A673 (cell line): Measurements from ENCODE around the gene PALLD. TPM values are rescaled to one million over a fixed set of nuclear protein-coding genes. Genes with fewer than 3 reads are reported as not detected.

Experiments used
- BruUV-seq: library from RNA; stranded (reverse); fragments of 400-500 nt; replicated peaks from 2 replicates; lab custom pipeline; 2021; lab: Mats Ljungman, UMichigan
- CTCF ChIA-PET: fragments of 300-600 bp; sonication (Branson Sonifier 250); formaldehyde crosslinking; loops from one replicate; lab custom pipeline; 2022; ENCODE audit warnings: antibody characterized with exemption; lab: Charles Lee
- POLR2A ChIA-PET: fragments of 300-600 bp; sonication (Branson Sonifier 250); formaldehyde crosslinking; loops from one replicate; lab custom pipeline; 2022; ENCODE audit warnings: antibody characterized with exemption; ENCODE audit not compliant: low non-redundant PET; lab: Charles Lee
- DNase-seq: peaks from one replicate; pipeline ENCODE4 v3.0.0-alpha.2; 2015; ENCODE audit warnings: low spot score
- H3K27ac ChIP-seq: fragments of 200-600 bp; sonication (generic); 2 replicates; pipeline ENCODE4 v1.5.1; 2016; ENCODE audit warnings: mixed run types, low read depth, mild to moderate bottlenecking, mixed read lengths, antibody characterized with exemption, low read length; ENCODE audit not compliant: poor library complexity, severe bottlenecking
- H3K27me3 ChIP-seq: fragments of 200-600 bp; sonication (generic); replicated peaks from 2 replicates; pipeline ENCODE4 v1.6.1; 2017; ENCODE audit warnings: mixed run types, low read depth, mild to moderate bottlenecking, mixed read lengths, antibody characterized with exemption, low read length; ENCODE audit not compliant: insufficient read depth, poor library complexity
- H3K36me3 ChIP-seq: fragments of 200-600 bp; sonication (generic); 2 replicates; pipeline ENCODE4 v1.6.1; 2016; ENCODE audit warnings: mixed run types, mild to moderate bottlenecking, mixed read lengths, antibody characterized with exemption, low read length; ENCODE audit not compliant: insufficient read depth, poor library complexity, severe bottlenecking
- H3K4me1 ChIP-seq: fragments of 200-600 bp; sonication (generic); 2 replicates; pipeline ENCODE4 v1.6.1; 2017; ENCODE audit warnings: mixed run types, mild to moderate bottlenecking, mixed read lengths, antibody characterized with exemption, low read length; ENCODE audit not compliant: insufficient read depth, poor library complexity, severe bottlenecking
- H3K4me3 ChIP-seq: fragments of 200-600 bp; sonication (generic); 2 replicates; pipeline ENCODE4 v1.5.1; 2016; ENCODE audit warnings: low read depth, mixed run types, mild to moderate bottlenecking, mixed read lengths, low read length; ENCODE audit not compliant: poor library complexity, severe bottlenecking
- H3K9me3 ChIP-seq: fragments of 200-600 bp; sonication (generic); 2 replicates; pipeline ENCODE4 v1.6.1; 2016; ENCODE audit warnings: mixed run types, low read depth, mild to moderate bottlenecking, mixed read lengths, antibody characterized with exemption, low read length; ENCODE audit not compliant: poor library complexity, severe bottlenecking
- EZH2 ChIP-seq: fragments of 200-600 bp; sonication (generic); IDR thresholded peaks from 2 replicates; pipeline ENCODE4 v1.6.1; 2017; ENCODE audit warnings: borderline replicate concordance, low read depth, mild to moderate bottlenecking, mixed read lengths, antibody characterized with exemption, low read length; ENCODE audit not compliant: poor library complexity, severe bottlenecking
- intact Hi-C: fragments of 100-400 bp; cut with micrococcal nuclease; formaldehyde crosslinking; loops from one replicate; pipeline ENCODE4 v1.10.0; 2022; ENCODE audit not compliant: unreplicated experiment
- total RNA-seq: library from RNA; stranded (reverse); gene quantifications from 2 replicates; pipeline ENCODE4 v1.2.3, GENCODE V29; 2021
- TF ChIP-seq, protein P1 (sequence below): fragments of 300-800, 200-600 bp; sonication (generic); conservative IDR thresholded peaks from 2 replicates; pipeline ENCODE4 v1.5.1; 2017; ENCODE audit warnings: low read depth, mild to moderate bottlenecking, antibody characterized with exemption, low read length, moderate library complexity, mixed read lengths

Gene PALLD
- total RNA-seq, 1 experiment from 2014 or later = 44.1 TPM

DNA sequence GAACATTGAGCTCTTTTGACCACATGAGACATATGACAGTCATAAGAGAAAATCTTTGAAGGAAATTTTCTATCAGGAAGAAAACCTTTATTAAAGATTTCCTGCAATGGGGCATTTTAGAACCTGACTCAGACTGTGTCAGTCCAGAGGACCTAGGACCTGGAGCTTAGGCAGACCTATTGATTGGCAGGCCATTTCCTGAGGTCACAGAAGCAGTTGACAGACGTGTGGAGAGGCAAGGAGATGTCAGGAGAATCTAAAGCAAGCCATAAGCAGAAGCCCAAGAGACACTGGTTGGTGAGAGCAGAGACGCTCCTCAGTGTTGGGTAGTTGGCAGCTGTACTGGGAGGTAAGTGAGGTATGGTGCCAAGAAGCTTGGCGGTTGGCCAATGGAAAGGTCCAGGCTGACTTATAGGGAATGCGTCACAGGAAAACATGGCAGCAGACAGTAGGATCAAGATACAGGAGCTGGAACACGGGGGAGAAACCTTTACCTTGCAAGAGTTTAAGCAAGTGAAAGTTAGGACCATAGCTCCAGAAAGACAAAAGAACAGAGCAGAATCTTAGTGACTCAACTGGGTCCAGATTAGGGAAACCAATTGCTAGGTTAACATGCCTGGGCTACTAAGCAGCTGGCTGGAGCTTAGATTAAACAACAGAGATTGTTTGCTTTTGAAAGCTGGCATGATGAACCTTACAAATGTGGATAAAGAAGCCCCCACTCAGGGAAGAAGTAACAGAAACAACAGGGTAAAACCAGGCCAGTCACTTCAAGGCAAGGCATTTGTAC, 18.6 kb downstream of the PALLD start:
- intact Hi-C loops = loop anchor here (10.0 kb wide), 1 partner anchor 199 kb away; no protein-coding TSS in a partner anchor
- H3K9me3 ChIP-seq = no peaks in the 10 kb centered on the region

DNA sequence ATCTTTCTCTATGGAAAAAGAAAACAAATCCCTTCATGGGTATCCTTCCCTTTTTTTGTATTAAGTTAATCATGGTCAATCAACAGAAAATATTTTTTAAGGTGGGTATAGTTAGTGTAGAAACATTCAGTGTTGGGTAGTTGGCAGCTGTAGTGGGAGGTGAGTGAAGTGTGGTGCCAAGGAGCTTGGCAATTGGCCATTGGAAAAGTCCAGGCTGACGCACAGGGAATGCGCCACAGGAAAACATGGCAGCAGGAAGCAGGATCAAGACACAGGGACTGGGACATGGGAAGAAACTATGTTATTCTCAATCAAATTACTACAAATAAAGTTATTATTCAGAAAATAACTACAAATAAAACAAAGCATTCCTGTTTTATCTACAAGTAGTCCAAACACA, 20.0 kb downstream of the PALLD start:
- Histone ChIP-seq H3K27ac (no peak overlapping the region), H3K4me3 (no peak overlapping the region), H3K27me3 (no peaks in the 10 kb centered on the region), H3K4me1 (no peaks in the 10 kb centered on the region), H3K36me3 (no peaks in the 10 kb centered on the region), H3K9me3 (no peaks in the 10 kb centered on the region)
- no TSS peak for BruUV-seq
- DNase-seq = no peak
- intact Hi-C loops = loop anchor here (10.0 kb wide), 1 partner anchor 198 kb away; no protein-coding TSS in a partner anchor
- POLR2A ChIA-PET = no interaction called here
- TF ChIP-seq, protein P1, sequence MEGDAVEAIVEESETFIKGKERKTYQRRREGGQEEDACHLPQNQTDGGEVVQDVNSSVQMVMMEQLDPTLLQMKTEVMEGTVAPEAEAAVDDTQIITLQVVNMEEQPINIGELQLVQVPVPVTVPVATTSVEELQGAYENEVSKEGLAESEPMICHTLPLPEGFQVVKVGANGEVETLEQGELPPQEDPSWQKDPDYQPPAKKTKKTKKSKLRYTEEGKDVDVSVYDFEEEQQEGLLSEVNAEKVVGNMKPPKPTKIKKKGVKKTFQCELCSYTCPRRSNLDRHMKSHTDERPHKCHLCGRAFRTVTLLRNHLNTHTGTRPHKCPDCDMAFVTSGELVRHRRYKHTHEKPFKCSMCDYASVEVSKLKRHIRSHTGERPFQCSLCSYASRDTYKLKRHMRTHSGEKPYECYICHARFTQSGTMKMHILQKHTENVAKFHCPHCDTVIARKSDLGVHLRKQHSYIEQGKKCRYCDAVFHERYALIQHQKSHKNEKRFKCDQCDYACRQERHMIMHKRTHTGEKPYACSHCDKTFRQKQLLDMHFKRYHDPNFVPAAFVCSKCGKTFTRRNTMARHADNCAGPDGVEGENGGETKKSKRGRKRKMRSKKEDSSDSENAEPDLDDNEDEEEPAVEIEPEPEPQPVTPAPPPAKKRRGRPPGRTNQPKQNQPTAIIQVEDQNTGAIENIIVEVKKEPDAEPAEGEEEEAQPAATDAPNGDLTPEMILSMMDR = no peak
- no peak for TF ChIP-seq EZH2
- CTCF ChIA-PET = no interaction called here

More for the DNA sequence above, 18.6 kb downstream of the PALLD start:
- H3K4me1 ChIP-seq = no peaks in the 10 kb centered on the region
- no peak overlapping the region for H3K4me3 ChIP-seq
- BruUV-seq = no TSS peak
- TF ChIP-seq, protein P1 = no peak
- TF ChIP-seq EZH2 = no peak
- ChIA-PET CTCF (interaction anchor here (0.6 to 1.2 kb wide), 3 partner anchors 70 to 406 kb away, joined by 3 to 4 read pairs (median 4); no protein-coding TSS in a partner anchor), POLR2A (no interaction called here)
- H3K27me3 ChIP-seq = no peaks in the 10 kb centered on the region
- no peak overlapping the region for H3K27ac ChIP-seq
- no peak for DNase-seq
- no peaks in the 10 kb centered on the region for H3K36me3 ChIP-seq

DNA sequence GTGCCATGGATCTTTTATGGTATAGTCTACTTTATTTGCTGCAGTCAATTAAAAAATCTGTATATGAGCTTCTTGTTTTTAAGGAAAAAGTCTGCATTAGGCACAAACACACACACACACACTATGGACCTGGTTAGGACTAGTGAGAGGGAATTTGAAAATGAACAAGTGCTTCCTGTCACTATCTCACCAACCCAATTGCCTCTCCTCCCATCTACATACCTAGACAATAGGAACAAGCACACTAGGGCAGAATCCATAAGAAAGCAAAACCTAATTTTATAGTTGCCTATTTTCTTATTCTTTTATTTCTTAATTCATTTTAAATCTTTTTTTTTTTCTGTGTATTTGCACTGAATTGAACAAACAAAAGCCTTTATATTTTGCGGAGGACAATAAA, 22.7 kb downstream of the PALLD start:
- ChIA-PET POLR2A (no interaction called here), CTCF (interaction anchor here (0.6 kb wide), 1 partner anchor 98 kb away, joined by 3 read pairs; no protein-coding TSS in a partner anchor)
- Histone ChIP-seq H3K36me3 (no peaks in the 10 kb centered on the region), H3K27ac (no peak overlapping the region), H3K9me3 (no peaks in the 10 kb centered on the region), H3K27me3 (no peaks in the 10 kb centered on the region), H3K4me3 (no peak overlapping the region), H3K4me1 (no peaks in the 10 kb centered on the region)
- intact Hi-C loops = loop anchor here (10.0 kb wide), 1 partner anchor 195 kb away; no protein-coding TSS in a partner anchor
- no TSS peak for BruUV-seq
- DNase-seq = no peak
- TF ChIP-seq EZH2 = no peak
- TF ChIP-seq, protein P1 = no peak
